Gastrocnemius medialis (tissue), 4 donors: ENCODE measurements around the gene PSMD14.

Experiments used
- POLR2A ChIP-seq, 2 donors: fragments of 450-650 bp; IDR thresholded peaks; one replicate each; pipeline ENCODE4 v1.6.1; 2017; ENCODE audit warnings: antibody characterized with exemption in 2 of 2, mild to moderate bottlenecking in 2 of 2, moderate library complexity in 2 of 2
- TF ChIP-seq, protein P1 (sequence below), 5 experiments: fragments of 450-650 bp in 3 of 5; fragments of 200-600 bp in 2 of 5; sonication (generic) in 2 of 5; IDR thresholded peaks in 4 of 5; conservative IDR thresholded peaks in 1 of 5; 1 replicate in 4 of 5; 2 replicates in 1 of 5; pipeline ENCODE4 v1.5.1; 2016 to 2019; ENCODE audit warnings: antibody characterized with exemption in 5 of 5, mild to moderate bottlenecking in 3 of 5, moderate library complexity in 3 of 5

DNA sequence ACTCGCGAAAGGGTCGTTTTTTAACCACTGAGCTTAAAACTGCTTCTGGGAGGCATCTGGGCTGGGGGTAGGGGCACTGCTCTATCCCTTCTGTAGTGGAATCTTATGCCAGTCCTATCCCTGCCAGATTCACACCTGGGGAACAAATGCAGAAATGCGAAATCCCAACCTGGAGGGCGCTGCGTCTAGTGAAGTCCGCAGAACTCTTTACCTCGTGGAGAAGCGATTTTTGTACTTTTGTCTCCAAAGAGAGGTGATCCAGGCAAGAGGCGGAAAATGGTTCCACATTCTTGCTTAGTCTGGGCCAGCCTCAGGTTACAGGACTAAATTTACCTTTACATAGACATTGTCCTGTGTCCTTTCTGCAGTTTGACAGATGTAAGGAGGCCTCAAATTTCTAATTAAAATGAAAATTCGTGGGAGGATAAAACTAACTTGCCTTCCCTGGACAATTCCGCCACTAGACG, 118.3 kb downstream of the PSMD14 start:
- TF ChIP-seq, protein P1, sequence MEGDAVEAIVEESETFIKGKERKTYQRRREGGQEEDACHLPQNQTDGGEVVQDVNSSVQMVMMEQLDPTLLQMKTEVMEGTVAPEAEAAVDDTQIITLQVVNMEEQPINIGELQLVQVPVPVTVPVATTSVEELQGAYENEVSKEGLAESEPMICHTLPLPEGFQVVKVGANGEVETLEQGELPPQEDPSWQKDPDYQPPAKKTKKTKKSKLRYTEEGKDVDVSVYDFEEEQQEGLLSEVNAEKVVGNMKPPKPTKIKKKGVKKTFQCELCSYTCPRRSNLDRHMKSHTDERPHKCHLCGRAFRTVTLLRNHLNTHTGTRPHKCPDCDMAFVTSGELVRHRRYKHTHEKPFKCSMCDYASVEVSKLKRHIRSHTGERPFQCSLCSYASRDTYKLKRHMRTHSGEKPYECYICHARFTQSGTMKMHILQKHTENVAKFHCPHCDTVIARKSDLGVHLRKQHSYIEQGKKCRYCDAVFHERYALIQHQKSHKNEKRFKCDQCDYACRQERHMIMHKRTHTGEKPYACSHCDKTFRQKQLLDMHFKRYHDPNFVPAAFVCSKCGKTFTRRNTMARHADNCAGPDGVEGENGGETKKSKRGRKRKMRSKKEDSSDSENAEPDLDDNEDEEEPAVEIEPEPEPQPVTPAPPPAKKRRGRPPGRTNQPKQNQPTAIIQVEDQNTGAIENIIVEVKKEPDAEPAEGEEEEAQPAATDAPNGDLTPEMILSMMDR (IDR thresholded peaks at IDR 0.05 in 4 of 5, conservative IDR thresholded peaks at IDR 0.05 in 1 of 5): peak in 1 of 5 experiments; percentile 23
- no peak for TF ChIP-seq POLR2A (IDR thresholded peaks at IDR 0.05)
